Epithelial cell of esophagus (primary cell): Measurements from ENCODE around the gene ZCCHC24.
A peak's percentile ranks its signal among the peaks of the same experiment; 100 is the strongest.

Experiments
- DNase-seq: peaks from one replicate; pipeline ENCODE4 v3.0.0; 2010; ENCODE audit warnings: low read depth
- H3K4me3 ChIP-seq: 2 replicates; pipeline ENCODE4 v1.5.1; 2011; ENCODE audit warnings: mild to moderate bottlenecking, low read length, control low read depth
- TF ChIP-seq, protein P1 (sequence below): IDR thresholded peaks from 2 replicates; pipeline ENCODE4 v1.5.1; 2011; ENCODE audit warnings: low read depth, mild to moderate bottlenecking, low read length, control low read depth, inconsistent platforms; ENCODE audit not compliant: insufficient read depth; ENCODE audit errors: missing control alignments

Gene ZCCHC24

DNA sequence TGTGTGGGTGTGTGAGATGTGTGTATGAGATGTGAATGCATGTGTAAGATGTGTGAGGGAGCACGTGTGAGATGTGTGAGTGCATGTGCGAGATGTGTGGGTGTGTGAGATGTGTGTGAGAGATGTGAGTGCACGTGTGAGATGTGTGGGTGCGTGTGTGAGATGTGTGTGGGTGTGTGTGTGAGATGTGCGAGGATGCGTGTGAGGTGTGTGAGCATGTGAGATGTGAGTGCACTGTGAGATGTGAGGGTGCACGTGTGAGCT lies 67.1 kb downstream of the ZCCHC24 start:
- no peak for DNase-seq
- TF ChIP-seq, protein P1, sequence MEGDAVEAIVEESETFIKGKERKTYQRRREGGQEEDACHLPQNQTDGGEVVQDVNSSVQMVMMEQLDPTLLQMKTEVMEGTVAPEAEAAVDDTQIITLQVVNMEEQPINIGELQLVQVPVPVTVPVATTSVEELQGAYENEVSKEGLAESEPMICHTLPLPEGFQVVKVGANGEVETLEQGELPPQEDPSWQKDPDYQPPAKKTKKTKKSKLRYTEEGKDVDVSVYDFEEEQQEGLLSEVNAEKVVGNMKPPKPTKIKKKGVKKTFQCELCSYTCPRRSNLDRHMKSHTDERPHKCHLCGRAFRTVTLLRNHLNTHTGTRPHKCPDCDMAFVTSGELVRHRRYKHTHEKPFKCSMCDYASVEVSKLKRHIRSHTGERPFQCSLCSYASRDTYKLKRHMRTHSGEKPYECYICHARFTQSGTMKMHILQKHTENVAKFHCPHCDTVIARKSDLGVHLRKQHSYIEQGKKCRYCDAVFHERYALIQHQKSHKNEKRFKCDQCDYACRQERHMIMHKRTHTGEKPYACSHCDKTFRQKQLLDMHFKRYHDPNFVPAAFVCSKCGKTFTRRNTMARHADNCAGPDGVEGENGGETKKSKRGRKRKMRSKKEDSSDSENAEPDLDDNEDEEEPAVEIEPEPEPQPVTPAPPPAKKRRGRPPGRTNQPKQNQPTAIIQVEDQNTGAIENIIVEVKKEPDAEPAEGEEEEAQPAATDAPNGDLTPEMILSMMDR, result no peak
- H3K4me3 ChIP-seq, result no peak overlapping the region

DNA sequence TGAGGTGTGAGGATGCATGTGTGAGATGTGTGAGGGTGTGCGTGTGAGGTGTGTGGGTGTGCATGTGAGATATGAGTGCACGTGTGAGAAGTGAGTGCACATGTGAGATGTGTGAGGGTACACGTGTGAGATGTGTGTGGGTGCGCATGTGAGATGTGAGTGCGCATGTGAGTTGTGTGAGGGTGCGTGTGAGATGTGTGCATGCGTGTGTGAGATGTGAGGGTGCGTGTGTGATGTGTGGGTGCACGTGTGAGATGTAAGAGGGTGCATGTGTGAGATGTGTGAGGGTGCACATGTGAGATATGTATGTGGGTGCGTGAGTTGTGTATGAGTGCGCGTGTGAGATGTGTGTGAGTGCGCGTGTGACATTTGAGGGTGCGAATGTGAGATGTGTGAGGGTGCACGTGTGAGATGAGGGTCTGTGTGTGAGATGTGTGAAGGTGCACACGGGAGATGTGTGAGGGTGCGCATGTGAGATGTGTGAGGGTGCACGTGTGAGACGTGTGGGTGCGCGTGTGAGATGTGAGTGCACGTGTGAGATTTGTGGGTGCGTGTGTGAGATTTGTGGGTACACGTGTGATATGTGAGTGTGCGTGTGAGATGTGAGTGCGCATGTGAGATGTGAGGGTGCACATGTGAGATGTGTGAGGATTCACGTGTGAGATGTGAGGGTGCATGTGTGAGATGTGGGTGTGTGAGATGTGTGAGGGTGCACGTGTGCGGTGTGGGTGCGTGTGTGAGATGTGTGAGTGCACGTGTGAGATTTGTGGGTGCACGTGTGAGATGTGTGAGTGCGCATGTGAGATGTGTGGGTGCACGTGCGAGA lies 67.7 kb downstream of the ZCCHC24 start:
- H3K4me3 ChIP-seq, result no peak overlapping the region
- no peak for DNase-seq
- TF ChIP-seq, protein P1, result no peak

DNA sequence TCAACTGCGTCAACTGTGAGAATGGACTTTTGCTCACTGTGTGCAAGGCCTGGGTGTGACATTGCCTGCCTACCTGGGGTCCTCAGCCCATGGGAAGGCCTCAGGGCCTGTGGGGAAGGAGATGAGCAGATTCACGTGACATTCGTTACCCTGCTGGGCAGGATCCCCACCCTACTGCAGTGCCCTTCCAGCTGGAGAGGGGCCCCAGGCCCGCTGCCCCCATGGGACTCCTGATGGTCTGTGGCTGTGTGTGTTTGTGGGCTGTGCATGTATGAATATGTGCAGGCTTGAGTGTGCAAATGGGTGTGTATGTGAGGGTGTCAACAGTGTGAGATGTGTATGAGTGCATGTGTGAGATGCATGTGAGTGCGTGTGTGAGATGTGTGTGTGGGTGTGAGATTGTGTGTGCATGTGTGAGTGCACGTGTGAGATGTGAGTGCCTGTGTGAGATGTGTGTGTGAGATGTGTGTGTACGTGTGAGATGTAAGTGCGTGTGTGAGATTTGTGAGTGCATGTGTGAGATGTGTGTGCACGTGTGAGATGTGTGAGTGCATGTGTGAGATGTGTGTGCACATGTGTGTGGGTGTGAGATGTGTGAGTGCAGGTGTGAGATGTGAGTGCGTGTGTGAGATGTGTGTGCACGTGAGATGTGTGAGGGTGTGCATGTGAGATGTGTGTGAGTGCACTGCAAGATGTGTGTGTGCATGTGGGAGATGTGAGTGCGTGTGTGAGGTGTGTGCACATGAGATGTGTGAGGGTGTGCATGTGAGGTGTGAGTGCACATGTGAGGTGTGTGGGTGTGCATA lies 68.5 kb downstream of the ZCCHC24 start:
- no peak for DNase-seq
- TF ChIP-seq, protein P1, result no peak
- H3K4me3 ChIP-seq, result no peak overlapping the region

DNA sequence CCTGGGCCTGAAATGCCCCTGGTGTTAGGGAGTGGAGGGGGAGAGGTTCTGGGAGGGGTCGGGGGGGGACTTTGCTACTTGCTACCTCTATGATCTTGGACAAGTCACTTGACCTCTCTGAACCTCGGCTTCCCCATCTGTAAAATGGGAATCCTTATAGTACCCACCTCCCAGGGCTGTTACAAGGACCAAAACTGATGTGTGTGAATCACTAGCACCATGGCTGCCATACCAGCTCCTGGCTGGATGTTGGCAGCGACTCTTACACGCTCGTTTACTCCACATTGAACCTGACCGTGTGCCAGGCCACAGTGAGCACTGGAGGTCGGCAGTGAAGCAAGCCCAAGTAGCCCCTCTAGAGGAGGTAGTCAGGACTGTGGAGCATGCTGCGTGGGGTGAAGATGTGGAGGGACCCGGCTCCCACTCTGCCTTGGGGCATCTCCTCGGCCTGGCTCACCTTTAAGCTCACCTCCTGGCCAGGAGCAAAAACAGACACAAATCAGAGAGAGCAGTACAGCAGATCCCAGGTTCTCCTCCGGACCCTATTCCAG lies 69.3 kb downstream of the ZCCHC24 start:
- no peak for DNase-seq
- TF ChIP-seq, protein P1, result no peak
- H3K4me3 ChIP-seq, result no peak overlapping the region

DNA sequence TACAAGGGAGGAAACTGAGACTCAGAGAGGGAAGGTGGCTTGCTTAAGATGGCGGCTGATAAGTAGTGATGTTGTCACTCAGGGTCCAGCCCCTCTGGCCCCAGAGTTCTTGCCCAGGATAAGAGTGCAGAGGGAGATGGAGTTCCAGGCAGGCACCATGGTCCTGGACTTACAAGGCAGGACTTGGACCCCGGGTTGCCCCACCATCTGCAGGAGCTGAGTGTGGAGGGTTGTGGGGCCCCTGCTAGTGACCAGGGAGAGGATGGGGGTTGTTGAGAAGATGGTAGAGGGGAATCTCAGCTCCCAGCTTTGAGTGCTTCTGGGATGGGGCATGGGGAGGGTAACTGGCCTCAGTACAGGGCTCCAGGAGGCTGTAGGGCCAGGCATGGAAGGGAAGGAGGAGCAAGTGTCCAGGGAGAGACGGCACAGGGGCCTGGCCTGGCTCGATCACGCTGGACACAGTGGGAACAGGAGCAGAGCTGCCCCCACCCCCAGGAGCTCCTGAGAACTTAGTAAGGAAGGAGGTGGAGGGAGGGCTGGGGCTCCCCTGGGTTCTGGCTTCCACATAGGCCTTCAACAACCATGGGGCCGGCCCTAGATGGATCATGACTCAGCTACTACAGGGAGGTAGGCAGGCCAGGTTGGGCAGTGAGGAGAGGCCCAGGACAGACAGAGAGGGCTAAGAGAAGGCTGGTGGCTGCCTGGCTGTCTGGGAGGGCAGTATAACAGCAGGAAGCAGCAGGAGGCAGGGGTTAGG lies 69.9 kb downstream of the ZCCHC24 start:
- peak; percentile 29 for DNase-seq
- H3K4me3 ChIP-seq, result no peak overlapping the region
- TF ChIP-seq, protein P1, result no peak

DNA sequence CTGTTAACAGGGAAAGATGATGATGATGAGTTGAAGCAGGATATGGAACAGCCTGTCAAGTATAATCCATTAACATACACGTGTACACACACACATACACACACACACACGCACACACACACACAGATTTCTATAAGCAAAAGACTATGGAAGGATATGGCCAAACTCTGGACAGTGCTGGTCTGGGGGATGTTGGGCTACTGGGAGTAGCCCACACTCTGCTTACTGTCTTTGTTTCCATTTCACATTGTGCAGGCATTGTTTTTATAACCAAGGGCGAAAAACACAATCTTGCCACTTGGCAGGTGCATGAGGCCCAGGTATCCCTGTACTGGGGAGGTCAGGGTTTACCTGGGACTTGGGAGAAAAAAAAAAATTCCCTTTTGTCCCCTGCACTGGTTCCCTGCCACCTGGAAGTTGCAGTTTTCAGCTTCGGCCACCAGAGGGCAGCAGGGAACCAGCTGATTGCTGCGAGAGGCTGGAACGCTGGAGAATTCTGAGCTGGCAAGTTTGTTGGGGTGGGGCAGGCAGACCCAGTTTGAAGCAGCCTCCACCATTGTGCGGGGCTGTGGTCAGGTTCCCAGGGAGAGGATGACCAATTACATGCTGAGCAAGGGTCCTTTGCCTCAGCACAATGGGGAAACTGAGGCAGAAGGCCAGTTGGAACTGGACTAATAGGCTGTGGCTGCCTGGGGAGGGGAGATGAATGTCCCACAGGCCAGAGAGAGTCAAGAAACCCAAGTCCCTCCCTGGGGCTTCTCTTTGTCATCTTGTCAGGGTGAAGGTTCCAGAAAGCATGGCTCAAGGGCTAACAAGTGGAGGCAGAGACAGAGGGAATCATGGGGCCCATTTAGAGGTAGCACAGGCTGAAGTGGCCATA lies 70.9 kb downstream of the ZCCHC24 start:
- TF ChIP-seq, protein P1, result peak; percentile 98

More for the DNA sequence above, 70.9 kb downstream of the ZCCHC24 start:
- peak; percentile 71 for DNase-seq
- no peak overlapping the region for H3K4me3 ChIP-seq
